ENCODE data around the gene GCK. TPM values are rescaled to one million over a fixed set of nuclear protein-coding genes. Genes with fewer than 3 reads are reported as not detected.

GCK gene
- total and polyA plus RNA-seq, 2 of the 13 experiments (the other 11 are each of a cell fraction or from before 2014, with no cell fraction given), result not detected

DNA sequence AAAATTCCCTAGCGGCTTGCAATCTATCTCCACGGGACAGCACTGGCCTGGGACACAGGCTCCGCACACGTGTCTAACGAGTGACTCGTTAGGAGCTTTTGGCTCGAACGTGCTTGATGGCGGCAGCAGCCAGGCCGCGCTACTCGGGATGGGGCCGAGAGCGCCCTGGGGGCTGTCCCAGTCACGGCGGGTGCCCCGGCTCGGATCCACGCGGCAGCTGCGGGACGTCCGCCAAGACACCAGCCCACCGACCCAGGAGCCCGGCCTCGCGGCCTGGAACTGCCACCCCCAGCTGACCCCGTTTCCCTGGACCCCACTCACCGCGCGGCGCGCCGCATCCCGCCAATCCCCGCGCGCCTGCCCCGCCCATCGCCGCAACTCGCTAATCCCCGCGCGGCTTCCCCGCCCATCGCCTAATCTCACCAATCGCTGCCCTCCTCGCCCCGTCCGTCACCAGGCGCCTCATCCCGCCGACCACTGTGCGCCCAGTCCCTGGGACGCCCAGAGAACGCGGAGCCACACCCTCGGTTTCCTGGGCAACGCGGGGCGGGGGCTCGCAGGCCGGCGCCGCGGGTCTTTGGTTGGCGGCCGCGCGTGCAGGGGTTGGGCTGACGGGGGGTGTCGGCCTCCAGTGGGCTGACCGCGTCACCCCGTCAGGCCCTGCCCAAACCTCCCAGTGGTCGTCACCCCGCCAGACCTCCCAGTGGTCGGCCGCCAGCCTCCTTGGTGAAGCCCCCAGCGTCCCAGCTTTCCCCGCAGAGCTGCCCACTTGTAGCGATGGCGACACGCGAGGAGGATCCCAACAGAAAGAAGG, 65.8 kb downstream of the GCK start, which contains the start of gene POLD2 (continued):
- TF ChIP-seq POGZ (CRISPR knock-in tag; IDR thresholded peaks at IDR 0.05) (peak; percentile 65), SKI (IDR thresholded peaks at IDR 0.05; ENCODE audit: partially characterized antibody) (no peak), NBN (conservative IDR thresholded peaks at IDR 0.05) (no peak), HNF4G (IDR thresholded peaks at IDR 0.05; ENCODE audit: borderline replicate concordance, low read depth, low read length) (no peak), HNF4G (CRISPR knock-in tag; IDR thresholded peaks at IDR 0.05; ENCODE audit: borderline replicate concordance, low read depth) (peak; percentile 13; the same call in 1 of the 2 replicates), JUN (CRISPR knock-in tag; IDR thresholded peaks at IDR 0.05) (no peak), ZNF24 (IDR thresholded peaks at IDR 0.05) (no peak), ZBTB8A (CRISPR knock-in tag; IDR thresholded peaks at IDR 0.05; ENCODE audit: borderline replicate concordance, low read depth) (no peak), ZNF256 (CRISPR knock-in tag; conservative IDR thresholded peaks at IDR 0.05) (no peak; the same call in 1 of the 2 replicates), U2AF1 (optimal IDR thresholded peaks at IDR 0.05; ENCODE audit: low read depth, low read length) (no peak), ZNF567 (CRISPR knock-in tag; IDR thresholded peaks at IDR 0.05; ENCODE audit: borderline replicate concordance) (no peak; the same call in 1 of the 2 replicates), MATR3 (CRISPR knock-in tag; IDR thresholded peaks at IDR 0.05) (no peak), ZNF792 (CRISPR knock-in tag; IDR thresholded peaks at IDR 0.05) (no peak; the same call in 1 of the 2 replicates), RARA (CRISPR knock-in tag; IDR thresholded peaks at IDR 0.05) (0 out of 2 replicates have a peak, but pooled peaks have one; percentile 24), MBD4 (IDR thresholded peaks at IDR 0.05; ENCODE audit: borderline replicate concordance, low read length) (no peak), ZSCAN25 (CRISPR knock-in tag; IDR thresholded peaks at IDR 0.05) (no peak), KAT7 (CRISPR knock-in tag; IDR thresholded peaks at IDR 0.05; ENCODE audit: borderline replicate concordance) (peak; percentile 77; the same call in 1 of the 2 replicates), ZNF703 (CRISPR knock-in tag; IDR thresholded peaks at IDR 0.05; ENCODE audit: borderline replicate concordance) (peak; percentile 53; the same call in 1 of the 2 replicates), ZC3H13 (CRISPR knock-in tag; IDR thresholded peaks at IDR 0.05) (no peak; the same call in 1 of the 2 replicates), CBX5 (CRISPR knock-in tag; IDR thresholded peaks at IDR 0.05; ENCODE audit: borderline replicate concordance) (no peak), ZFP90 (CRISPR knock-in tag; IDR thresholded peaks at IDR 0.05; ENCODE audit: borderline replicate concordance) (no peak; the same call in 1 of the 2 replicates), RORA (CRISPR knock-in tag; IDR thresholded peaks at IDR 0.05) (no peak), ZNF44 (CRISPR knock-in tag; IDR thresholded peaks at IDR 0.05) (peak; percentile 52; the same call in 1 of the 2 replicates), ZNF547 (CRISPR knock-in tag; IDR thresholded peaks at IDR 0.05) (peak; percentile 75)
- TF ChIP-seq, protein P1, sequence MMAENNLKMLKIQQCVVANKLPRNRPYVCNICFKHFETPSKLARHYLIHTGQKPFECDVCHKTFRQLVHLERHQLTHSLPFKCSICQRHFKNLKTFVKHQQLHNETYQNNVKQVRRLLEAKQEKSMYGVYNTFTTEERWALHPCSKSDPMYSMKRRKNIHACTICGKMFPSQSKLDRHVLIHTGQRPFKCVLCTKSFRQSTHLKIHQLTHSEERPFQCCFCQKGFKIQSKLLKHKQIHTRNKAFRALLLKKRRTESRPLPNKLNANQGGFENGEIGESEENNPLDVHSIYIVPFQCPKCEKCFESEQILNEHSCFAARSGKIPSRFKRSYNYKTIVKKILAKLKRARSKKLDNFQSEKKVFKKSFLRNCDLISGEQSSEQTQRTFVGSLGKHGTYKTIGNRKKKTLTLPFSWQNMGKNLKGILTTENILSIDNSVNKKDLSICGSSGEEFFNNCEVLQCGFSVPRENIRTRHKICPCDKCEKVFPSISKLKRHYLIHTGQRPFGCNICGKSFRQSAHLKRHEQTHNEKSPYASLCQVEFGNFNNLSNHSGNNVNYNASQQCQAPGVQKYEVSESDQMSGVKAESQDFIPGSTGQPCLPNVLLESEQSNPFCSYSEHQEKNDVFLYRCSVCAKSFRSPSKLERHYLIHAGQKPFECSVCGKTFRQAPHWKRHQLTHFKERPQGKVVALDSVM (CRISPR knock-in tag; IDR thresholded peaks at IDR 0.05), result peak; percentile 66
- TF ChIP-seq, protein P2, sequence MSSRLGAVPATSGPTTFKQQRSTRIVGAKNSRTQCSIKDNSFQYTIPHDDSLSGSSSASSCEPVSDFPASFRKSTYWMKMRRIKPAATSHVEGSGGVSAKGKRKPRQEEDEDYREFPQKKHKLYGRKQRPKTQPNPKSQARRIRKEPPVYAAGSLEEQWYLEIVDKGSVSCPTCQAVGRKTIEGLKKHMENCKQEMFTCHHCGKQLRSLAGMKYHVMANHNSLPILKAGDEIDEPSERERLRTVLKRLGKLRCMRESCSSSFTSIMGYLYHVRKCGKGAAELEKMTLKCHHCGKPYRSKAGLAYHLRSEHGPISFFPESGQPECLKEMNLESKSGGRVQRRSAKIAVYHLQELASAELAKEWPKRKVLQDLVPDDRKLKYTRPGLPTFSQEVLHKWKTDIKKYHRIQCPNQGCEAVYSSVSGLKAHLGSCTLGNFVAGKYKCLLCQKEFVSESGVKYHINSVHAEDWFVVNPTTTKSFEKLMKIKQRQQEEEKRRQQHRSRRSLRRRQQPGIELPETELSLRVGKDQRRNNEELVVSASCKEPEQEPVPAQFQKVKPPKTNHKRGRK (CRISPR knock-in tag; IDR thresholded peaks at IDR 0.05), result no peak
- TF ChIP-seq, protein P3, sequence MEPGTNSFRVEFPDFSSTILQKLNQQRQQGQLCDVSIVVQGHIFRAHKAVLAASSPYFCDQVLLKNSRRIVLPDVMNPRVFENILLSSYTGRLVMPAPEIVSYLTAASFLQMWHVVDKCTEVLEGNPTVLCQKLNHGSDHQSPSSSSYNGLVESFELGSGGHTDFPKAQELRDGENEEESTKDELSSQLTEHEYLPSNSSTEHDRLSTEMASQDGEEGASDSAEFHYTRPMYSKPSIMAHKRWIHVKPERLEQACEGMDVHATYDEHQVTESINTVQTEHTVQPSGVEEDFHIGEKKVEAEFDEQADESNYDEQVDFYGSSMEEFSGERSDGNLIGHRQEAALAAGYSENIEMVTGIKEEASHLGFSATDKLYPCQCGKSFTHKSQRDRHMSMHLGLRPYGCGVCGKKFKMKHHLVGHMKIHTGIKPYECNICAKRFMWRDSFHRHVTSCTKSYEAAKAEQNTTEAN (CRISPR knock-in tag; conservative IDR thresholded peaks at IDR 0.05), result no peak

Data from HepG2 (cell line).